T-helper 1 cell treated with Interleukin-12 subunit alpha and Interleukin-12 subunit beta and Interleukin-4 antibody, amounts not matched to agents 30 μg/mL and 1 μg/mL, for 36 hours (primary cell): ENCODE data around the gene KRTAP2-3.
"Not testable (repeated sequence)": the region's sequence is repeated elsewhere in the genome, so short reads cannot be mapped to it uniquely, and the experiment has no call there.

Source experiments
- H3K27ac Mint-ChIP-seq: one replicate; pipeline ENCODE4 v1.8.0; 2021; ENCODE audit warnings: mild to moderate bottlenecking, mixed read lengths
- H3K27me3 Mint-ChIP-seq: one replicate; pipeline ENCODE4 v1.8.0; 2021; ENCODE audit warnings: low read depth, mixed read lengths
- H3K36me3 Mint-ChIP-seq: one replicate; pipeline ENCODE4 v1.8.0; 2021; ENCODE audit warnings: low read depth, mixed read lengths
- H3K4me1 Mint-ChIP-seq: one replicate; pipeline ENCODE4 v1.8.0; 2021; ENCODE audit warnings: low read depth, mixed read lengths
- H3K4me3 Mint-ChIP-seq: one replicate; pipeline ENCODE4 v1.8.0; 2021; ENCODE audit warnings: mild to moderate bottlenecking, moderate library complexity, mixed read lengths
- H3K9me3 Mint-ChIP-seq: one replicate; pipeline ENCODE4 v1.8.0; 2021; ENCODE audit warnings: mixed read lengths

KRTAP2-3 gene

GRCh38 chr17:41060052-41060604, at the start of gene KRTAP2-3:
Gene KRTAP2-3 (minus strand): TSS chr17:41060114. CDS start chr17:41060050, 64 bp downstream.
- Mint-ChIP-seq H3K36me3 (no peaks in the 10 kb centered on the region), H3K27ac (no peak within 1 kb of the TSS), H3K4me1 (no peaks in the 10 kb centered on the region), H3K9me3 (peaks cover 6% of the 10 kb centered on the region), H3K27me3 (peaks cover 32% of the 10 kb centered on the region), H3K4me3 (no peak within 1 kb of the TSS)

- H3K4me3 Mint-ChIP-seq, H3K36me3 Mint-ChIP-seq, H3K4me1 Mint-ChIP-seq, H3K9me3 Mint-ChIP-seq, H3K27ac Mint-ChIP-seq, H3K27me3 Mint-ChIP-seq: not testable (repeated sequence)
Measured at GRCh38 chr17:41108728-41109386, 48.9 kb upstream of the KRTAP2-3 start.

GRCh38 chr17:41107941-41108450, 48.1 kb upstream of the KRTAP2-3 start:
- Mint-ChIP-seq H3K4me3 (no peak overlapping the region), H3K27me3 (peaks cover 8% of the 10 kb centered on the region), H3K9me3 (peaks cover 6% of the 10 kb centered on the region)

GRCh38 chr17:41105347-41105746, 45.4 kb upstream of the KRTAP2-3 start, which contains the start of gene KRTAP4-9:
Gene KRTAP4-9 (plus strand): TSS chr17:41105389. CDS start chr17:41105389, 0 bp downstream.
- not testable (repeated sequence) for H3K36me3 Mint-ChIP-seq, H3K4me1 Mint-ChIP-seq, H3K9me3 Mint-ChIP-seq, H3K27ac Mint-ChIP-seq, H3K4me3 Mint-ChIP-seq, H3K27me3 Mint-ChIP-seq

More at GRCh38 chr17:41107941-41108450, 48.1 kb upstream of the KRTAP2-3 start:
- no peaks in the 10 kb centered on the region for H3K4me1 Mint-ChIP-seq
- no peak overlapping the region for H3K27ac Mint-ChIP-seq
- no peaks in the 10 kb centered on the region for H3K36me3 Mint-ChIP-seq

- not testable (repeated sequence) for H3K27me3 Mint-ChIP-seq
Measured at GRCh38 chr17:41104386-41105038, 44.6 kb upstream of the KRTAP2-3 start.

GRCh38 chr17:41103896-41104295, 44.0 kb upstream of the KRTAP2-3 start:
- no peaks in the 10 kb centered on the region for H3K36me3 Mint-ChIP-seq
- H3K27me3 Mint-ChIP-seq: peaks cover 3% of the 10 kb centered on the region

More at GRCh38 chr17:41104386-41105038, 44.6 kb upstream of the KRTAP2-3 start:
- not testable (repeated sequence) for H3K27ac Mint-ChIP-seq, H3K36me3 Mint-ChIP-seq, H3K4me1 Mint-ChIP-seq, H3K4me3 Mint-ChIP-seq, H3K9me3 Mint-ChIP-seq

GRCh38 chr17:41101586-41102259, 41.8 kb upstream of the KRTAP2-3 start, which contains the start of gene KRTAP4-16:
Gene KRTAP4-16 (minus strand): TSS chr17:41102209. CDS start chr17:41102209, 0 bp downstream.
- H3K4me3 Mint-ChIP-seq: no peak within 1 kb of the TSS
- no peaks in the 10 kb centered on the region for H3K4me1 Mint-ChIP-seq
- H3K36me3 Mint-ChIP-seq: no peaks in the 10 kb centered on the region
- peaks cover 3% of the 10 kb centered on the region for H3K27me3 Mint-ChIP-seq
- H3K9me3 Mint-ChIP-seq: no peaks in the 10 kb centered on the region
- no peak within 1 kb of the TSS for H3K27ac Mint-ChIP-seq

More at GRCh38 chr17:41103896-41104295, 44.0 kb upstream of the KRTAP2-3 start:
- Mint-ChIP-seq H3K27ac (no peak overlapping the region), H3K4me1 (no peaks in the 10 kb centered on the region), H3K4me3 (no peak overlapping the region), H3K9me3 (no peaks in the 10 kb centered on the region)

GRCh38 chr17:41099682-41100480, 40.0 kb upstream of the KRTAP2-3 start:
- not testable (repeated sequence) for H3K27me3 Mint-ChIP-seq, H3K4me3 Mint-ChIP-seq, H3K27ac Mint-ChIP-seq, H3K9me3 Mint-ChIP-seq, H3K4me1 Mint-ChIP-seq, H3K36me3 Mint-ChIP-seq

- Mint-ChIP-seq H3K27ac (no peak overlapping the region), H3K27me3 (peaks cover 3% of the 10 kb centered on the region), H3K9me3 (no peaks in the 10 kb centered on the region), H3K4me1 (no peaks in the 10 kb centered on the region), H3K4me3 (no peak overlapping the region), H3K36me3 (no peaks in the 10 kb centered on the region)
Measured at GRCh38 chr17:41098481-41098880, 38.6 kb upstream of the KRTAP2-3 start.

GRCh38 chr17:41098042-41098441, 38.1 kb upstream of the KRTAP2-3 start, which contains the start of gene KRTAP4-8:
Gene KRTAP4-8 (minus strand): TSS chr17:41098142. CDS start chr17:41098084, 58 bp downstream.
- H3K4me1 Mint-ChIP-seq: no peaks in the 10 kb centered on the region
- H3K9me3 Mint-ChIP-seq: peaks cover 1% of the 10 kb centered on the region
- peaks cover 3% of the 10 kb centered on the region for H3K27me3 Mint-ChIP-seq
- no peaks in the 10 kb centered on the region for H3K36me3 Mint-ChIP-seq
- no peak within 1 kb of the TSS for H3K27ac Mint-ChIP-seq
- H3K4me3 Mint-ChIP-seq: no peak within 1 kb of the TSS

- Mint-ChIP-seq H3K27ac (no peak overlapping the region), H3K4me3 (no peak overlapping the region), H3K27me3 (peaks cover 3% of the 10 kb centered on the region), H3K9me3 (peaks cover 5% of the 10 kb centered on the region), H3K36me3 (no peaks in the 10 kb centered on the region), H3K4me1 (no peaks in the 10 kb centered on the region)
Measured at GRCh38 chr17:41096055-41096454, 36.1 kb upstream of the KRTAP2-3 start.

GRCh38 chr17:41088760-41089352, 28.9 kb upstream of the KRTAP2-3 start:
- not testable (repeated sequence) for H3K4me3 Mint-ChIP-seq, H3K27ac Mint-ChIP-seq, H3K4me1 Mint-ChIP-seq, H3K36me3 Mint-ChIP-seq, H3K9me3 Mint-ChIP-seq
- peaks cover 11% of the 10 kb centered on the region for H3K27me3 Mint-ChIP-seq

- not testable (repeated sequence) for H3K36me3 Mint-ChIP-seq, H3K4me3 Mint-ChIP-seq, H3K27me3 Mint-ChIP-seq, H3K27ac Mint-ChIP-seq, H3K9me3 Mint-ChIP-seq, H3K4me1 Mint-ChIP-seq
Measured at GRCh38 chr17:41084100-41084856, 24.4 kb upstream of the KRTAP2-3 start, which contains the start of gene KRTAP4-7. Gene KRTAP4-7 (plus strand): TSS chr17:41084150. CDS start chr17:41084207, 57 bp downstream.
